Measurements from ENCODE around the gene LRMDA. TPM values are rescaled to one million over a fixed set of nuclear protein-coding genes. Genes with fewer than 3 reads are reported as not detected.
"Not testable (repeated sequence)": the region's sequence is repeated elsewhere in the genome, so short reads cannot be mapped to it uniquely, and the experiment has no call there.

The LRMDA gene
- total RNA-seq, 4 donors from 2014 or later: 7.3 to 20.1 (median 8.4) TPM

DNA sequence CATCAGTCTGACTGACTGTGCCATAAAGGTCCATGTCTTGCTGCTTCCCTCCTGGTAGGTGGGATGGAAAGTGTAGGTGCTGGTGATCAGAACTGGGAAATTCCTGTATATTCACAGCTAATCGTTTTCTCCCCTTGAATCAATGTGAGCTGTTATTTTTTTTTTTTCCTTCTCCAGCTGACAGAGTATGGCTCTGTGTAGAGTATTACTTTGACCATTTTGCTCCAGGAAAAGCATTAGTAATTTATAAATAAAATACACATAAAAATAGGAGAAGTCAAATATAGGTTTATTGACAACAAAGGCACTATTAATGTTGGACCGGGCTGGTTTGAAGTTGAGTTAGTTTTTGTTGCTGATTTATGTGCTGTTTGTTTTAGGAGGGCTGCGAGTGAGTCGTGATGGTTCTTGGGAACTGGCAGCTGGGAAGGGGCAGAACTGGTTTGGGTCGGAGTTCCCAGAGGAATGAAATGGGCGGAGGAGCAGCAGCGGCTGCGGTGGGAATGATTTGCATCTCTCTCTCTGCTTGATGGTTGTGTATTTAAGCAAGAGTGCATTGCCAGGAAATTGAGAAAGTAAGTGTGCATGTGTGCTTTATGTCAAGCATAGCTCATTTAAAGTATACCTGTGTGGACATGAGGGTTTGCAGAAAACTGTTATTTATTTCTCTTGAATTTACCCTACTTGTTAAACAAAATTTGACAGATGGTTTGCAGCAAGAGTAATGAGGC, 80.9 kb downstream of the LRMDA start:
- H3K4me1 ChIP-seq: peaks cover 9 to 55% (median 11%) of the 10 kb centered on the region in 3 donors
- peak overlapping the region in 3 of 4 donors; percentile 3 to 21 (median 3) for H3K27ac ChIP-seq
- H3K4me3 ChIP-seq: no peak overlapping the region
- 25 to 30% methylated on average over 7 to 8 of the region's 8 CpGs for WGBS, 2 donors (ENCODE audit: low coverage in 1 of 2)
- no peak for ATAC-seq
- no peaks in the 10 kb centered on the region for H3K36me3 ChIP-seq
- no peaks in the 10 kb centered on the region for H3K27me3 ChIP-seq
- TF ChIP-seq POLR2AphosphoS5 (IDR thresholded peaks at IDR 0.05): no peak
- no peak for TF ChIP-seq POLR2A (IDR thresholded peaks at IDR 0.05)
- TF ChIP-seq EP300 (IDR thresholded peaks at IDR 0.05): no peak
- TF ChIP-seq, protein P1, sequence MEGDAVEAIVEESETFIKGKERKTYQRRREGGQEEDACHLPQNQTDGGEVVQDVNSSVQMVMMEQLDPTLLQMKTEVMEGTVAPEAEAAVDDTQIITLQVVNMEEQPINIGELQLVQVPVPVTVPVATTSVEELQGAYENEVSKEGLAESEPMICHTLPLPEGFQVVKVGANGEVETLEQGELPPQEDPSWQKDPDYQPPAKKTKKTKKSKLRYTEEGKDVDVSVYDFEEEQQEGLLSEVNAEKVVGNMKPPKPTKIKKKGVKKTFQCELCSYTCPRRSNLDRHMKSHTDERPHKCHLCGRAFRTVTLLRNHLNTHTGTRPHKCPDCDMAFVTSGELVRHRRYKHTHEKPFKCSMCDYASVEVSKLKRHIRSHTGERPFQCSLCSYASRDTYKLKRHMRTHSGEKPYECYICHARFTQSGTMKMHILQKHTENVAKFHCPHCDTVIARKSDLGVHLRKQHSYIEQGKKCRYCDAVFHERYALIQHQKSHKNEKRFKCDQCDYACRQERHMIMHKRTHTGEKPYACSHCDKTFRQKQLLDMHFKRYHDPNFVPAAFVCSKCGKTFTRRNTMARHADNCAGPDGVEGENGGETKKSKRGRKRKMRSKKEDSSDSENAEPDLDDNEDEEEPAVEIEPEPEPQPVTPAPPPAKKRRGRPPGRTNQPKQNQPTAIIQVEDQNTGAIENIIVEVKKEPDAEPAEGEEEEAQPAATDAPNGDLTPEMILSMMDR (IDR thresholded peaks at IDR 0.05): no peak
- H3K9me3 ChIP-seq: no peaks in the 10 kb centered on the region

DNA sequence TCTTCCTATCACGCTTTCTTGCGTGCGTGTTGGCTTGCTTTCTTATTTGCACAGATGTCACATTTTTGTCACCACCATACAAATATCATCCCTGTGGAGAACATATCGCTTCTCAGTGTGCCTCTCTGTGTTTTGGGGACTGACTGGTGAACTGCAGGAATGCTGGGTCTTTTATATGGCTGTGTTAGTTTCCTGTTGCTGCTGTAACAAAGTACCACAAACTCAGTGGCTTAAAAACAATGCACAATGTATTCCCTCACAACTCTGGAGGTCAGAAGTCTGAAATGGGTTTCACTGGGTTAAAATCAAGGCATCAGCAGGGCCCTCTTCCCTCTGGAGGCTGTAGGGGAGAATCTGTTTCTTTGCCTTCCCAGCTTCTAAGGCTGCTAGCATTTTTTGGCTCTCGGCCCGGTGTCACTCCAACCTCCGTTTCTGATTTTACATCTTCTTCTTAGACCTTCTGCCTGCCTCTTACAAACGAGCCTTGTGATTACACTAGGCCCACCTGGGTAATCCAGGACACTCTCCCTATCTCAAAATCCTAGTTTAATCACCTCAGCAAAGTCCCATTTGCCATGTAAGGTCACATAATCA, 82.0 kb downstream of the LRMDA start:
- Histone ChIP-seq H3K4me3 (no peak overlapping the region), H3K4me1 (peaks cover 0 to 45% (median 11%) of the 10 kb centered on the region in 3 donors)

DNA sequence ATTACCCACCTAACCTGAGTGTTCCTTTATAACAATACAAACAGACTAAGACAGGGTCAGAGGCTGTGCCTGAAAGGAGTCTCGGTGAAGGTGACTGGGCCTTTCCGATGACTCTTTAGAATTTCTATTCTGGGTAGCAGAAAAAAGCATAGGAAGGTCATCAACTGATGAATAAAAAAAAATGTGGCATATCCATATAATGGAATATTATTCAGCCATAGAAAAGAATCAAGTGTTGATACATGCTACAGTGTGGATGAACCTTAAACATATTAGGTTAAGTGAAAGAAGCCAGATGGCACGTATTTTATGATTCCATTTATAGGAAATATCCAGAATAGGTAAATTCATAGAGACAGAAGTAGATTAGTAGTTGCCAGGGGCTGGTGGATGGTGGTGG, 83.4 kb downstream of the LRMDA start:
- Histone ChIP-seq H3K27ac (no peak overlapping the region), H3K4me1 (peaks cover 0 to 30% (median 11%) of the 10 kb centered on the region in 3 donors), H3K27me3 (no peaks in the 10 kb centered on the region), H3K9me3 (no peaks in the 10 kb centered on the region), H3K36me3 (no peaks in the 10 kb centered on the region), H3K4me3 (no peak overlapping the region)
- no peak for ATAC-seq
- TF ChIP-seq POLR2A (IDR thresholded peaks at IDR 0.05): no peak
- TF ChIP-seq POLR2AphosphoS5 (IDR thresholded peaks at IDR 0.05): no peak
- no peak for TF ChIP-seq EP300 (IDR thresholded peaks at IDR 0.05)
- TF ChIP-seq, protein P1 (IDR thresholded peaks at IDR 0.05): no peak
- WGBS, 2 donors (ENCODE audit: low coverage in 1 of 2): 92 to 100% methylated on average over 2 to 3 of the region's 3 CpGs

More for the DNA sequence above, 82.0 kb downstream of the LRMDA start:
- peak overlapping the region in 2 of 4 donors; percentile 21 to 24 for H3K27ac ChIP-seq
- H3K27me3 ChIP-seq: no peaks in the 10 kb centered on the region
- no peaks in the 10 kb centered on the region for H3K36me3 ChIP-seq
- no peaks in the 10 kb centered on the region for H3K9me3 ChIP-seq
- TF ChIP-seq, protein P1 (IDR thresholded peaks at IDR 0.05): no peak
- no peak for TF ChIP-seq POLR2AphosphoS5 (IDR thresholded peaks at IDR 0.05)
- no peak for TF ChIP-seq EP300 (IDR thresholded peaks at IDR 0.05)
- TF ChIP-seq POLR2A (IDR thresholded peaks at IDR 0.05): no peak
- ATAC-seq: no peak
- 49 to 60% methylated on average over 3 to 7 of the region's 8 CpGs for WGBS, 2 donors (ENCODE audit: low coverage in 1 of 2)

DNA sequence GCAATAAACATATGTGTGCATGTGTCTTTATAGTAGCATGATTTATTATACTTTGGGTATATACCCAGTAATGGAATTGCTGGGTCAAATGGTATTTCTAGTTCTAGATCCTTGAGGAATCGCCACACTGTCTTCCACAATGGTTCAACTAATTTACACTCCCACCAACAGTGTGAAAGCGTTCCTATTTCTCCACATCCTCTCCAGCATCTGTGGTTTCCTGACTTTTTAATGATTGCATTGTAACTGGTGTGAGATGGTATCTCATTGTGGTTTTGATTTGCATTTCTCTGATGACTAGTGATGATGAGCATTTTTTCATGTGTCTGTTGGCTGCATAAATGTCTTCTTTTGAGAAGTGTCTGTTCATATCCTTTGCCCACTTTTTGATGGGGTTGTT, 84.7 kb downstream of the LRMDA start:
- not testable (repeated sequence) for H3K9me3 ChIP-seq, H3K4me3 ChIP-seq, H3K27me3 ChIP-seq, ATAC-seq, H3K27ac ChIP-seq, H3K36me3 ChIP-seq
- 74% methylated on average over 2 of the region's 2 CpGs; no CpG with 5 or more reads in 1 of the 2 donors for WGBS, 2 donors (ENCODE audit: low coverage in 1 of 2)
- H3K4me1 ChIP-seq: peaks cover 0 to 26% (median 11%) of the 10 kb centered on the region in 3 donors

DNA sequence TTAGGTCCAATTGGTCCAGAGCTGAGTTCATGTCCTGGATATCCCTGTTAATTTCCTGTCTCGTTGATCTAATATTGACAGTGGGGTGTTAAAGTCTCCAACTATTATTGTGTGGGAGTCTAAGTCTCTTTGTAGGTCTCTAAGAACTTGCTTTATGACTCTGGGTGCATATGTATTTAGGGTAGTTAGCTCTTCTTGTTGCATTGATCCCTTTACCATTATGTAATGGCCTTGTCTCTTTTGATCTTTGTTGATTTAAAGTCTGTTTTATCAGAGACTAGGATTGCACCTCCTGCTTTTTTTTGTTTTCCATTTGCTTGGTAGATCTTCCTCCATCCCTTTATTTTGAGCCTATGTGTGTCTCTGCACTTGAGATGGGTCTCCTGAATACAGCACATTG, 87.8 kb downstream of the LRMDA start:
- 100% methylated on average over 1 of the region's 1 CpG; no CpG with 5 or more reads in 1 of the 2 donors for WGBS, 2 donors (ENCODE audit: low coverage in 1 of 2)
- not testable (repeated sequence) for H3K27me3 ChIP-seq, H3K36me3 ChIP-seq, H3K4me1 ChIP-seq, H3K27ac ChIP-seq, H3K4me3 ChIP-seq, ATAC-seq, H3K9me3 ChIP-seq

DNA sequence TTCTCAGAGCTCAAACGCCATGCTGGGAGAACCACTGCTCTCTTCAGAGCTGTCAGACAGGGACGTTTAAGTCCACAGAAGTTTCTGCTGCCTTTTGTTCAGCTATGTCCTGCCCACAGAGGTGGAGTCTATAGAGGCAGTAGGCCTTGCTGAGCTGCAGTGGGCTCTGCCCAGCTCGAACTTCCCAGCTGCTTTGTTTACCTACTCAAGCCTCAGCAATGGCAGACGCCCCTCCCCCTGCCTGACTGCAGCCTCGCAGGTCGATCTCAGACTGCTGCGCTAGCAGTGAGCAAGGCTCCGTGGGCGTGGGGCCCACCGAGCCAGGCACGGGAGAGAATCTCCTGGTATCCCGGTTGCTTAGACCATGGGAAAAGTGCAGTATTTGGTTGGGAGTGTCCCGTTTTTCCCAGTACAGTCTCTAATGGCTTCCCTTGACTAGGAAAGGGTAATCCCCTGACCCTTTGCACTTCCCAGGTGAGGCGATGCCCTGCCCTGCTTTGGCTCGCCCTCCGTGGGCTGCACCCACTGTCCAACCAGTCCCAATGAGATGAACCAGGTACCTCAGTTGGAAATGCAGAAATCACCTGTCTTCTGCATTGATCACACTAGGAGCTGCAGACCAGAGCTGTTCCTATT, 89.9 kb downstream of the LRMDA start:
- not testable (repeated sequence) for H3K36me3 ChIP-seq, H3K27me3 ChIP-seq, H3K27ac ChIP-seq, H3K9me3 ChIP-seq, ATAC-seq, H3K4me1 ChIP-seq, H3K4me3 ChIP-seq
- no CpG with 5 or more reads among the region's 16 CpGs for WGBS, 2 donors (ENCODE audit: low coverage in 1 of 2)
